Right ventricle myocardium inferior (tissue), 1 donor: ENCODE results near the gene TGFBR1. TPM values are rescaled to one million over a fixed set of nuclear protein-coding genes. Genes with fewer than 3 reads are reported as not detected.

Experiments used
- ATAC-seq: fragments of 200-7000 bp; cut with Tn5 transposase; one replicate; pipeline ENCODE4 v1.9.1; 2020; ENCODE audit warnings: mild to moderate bottlenecking, moderate library complexity
- DNase-seq: peaks from one replicate; pipeline ENCODE4 v3.0.0; 2021; ENCODE audit errors: missing footprints
- intact Hi-C: fragments of 100-400 bp; cut with DNase I; formaldehyde crosslinking; loops from one replicate; pipeline ENCODE4 v1.11.0; 2022
- long read RNA-seq: library from polyadenylated mRNA; unstranded; transcript quantifications from one replicate; pipeline ENCODE4 v2.0.0, GENCODE V29; 2021
- total RNA-seq: library from RNA; stranded (reverse); fragmentation: NEBNext Ultra II Directional; extraction: Animal tissue kit (Norgen Biotek cat#: 25700); gene quantifications from one replicate; pipeline ENCODE4 v1.2.1, GENCODE V29; 2021
- donor health status: DM: no; HTN: yes; CAD: no; lungs with severe emphysema.

The TGFBR1 gene
- 14.8 TPM for total RNA-seq
- long read RNA-seq, full-length matches to known transcripts = 10 of 10 reads
- long read RNA-seq, partial matches to known transcripts = 0 of 10 reads
- long read RNA-seq, other reads (novel, unspliced or antisense) = 0 of 10 reads

DNA sequence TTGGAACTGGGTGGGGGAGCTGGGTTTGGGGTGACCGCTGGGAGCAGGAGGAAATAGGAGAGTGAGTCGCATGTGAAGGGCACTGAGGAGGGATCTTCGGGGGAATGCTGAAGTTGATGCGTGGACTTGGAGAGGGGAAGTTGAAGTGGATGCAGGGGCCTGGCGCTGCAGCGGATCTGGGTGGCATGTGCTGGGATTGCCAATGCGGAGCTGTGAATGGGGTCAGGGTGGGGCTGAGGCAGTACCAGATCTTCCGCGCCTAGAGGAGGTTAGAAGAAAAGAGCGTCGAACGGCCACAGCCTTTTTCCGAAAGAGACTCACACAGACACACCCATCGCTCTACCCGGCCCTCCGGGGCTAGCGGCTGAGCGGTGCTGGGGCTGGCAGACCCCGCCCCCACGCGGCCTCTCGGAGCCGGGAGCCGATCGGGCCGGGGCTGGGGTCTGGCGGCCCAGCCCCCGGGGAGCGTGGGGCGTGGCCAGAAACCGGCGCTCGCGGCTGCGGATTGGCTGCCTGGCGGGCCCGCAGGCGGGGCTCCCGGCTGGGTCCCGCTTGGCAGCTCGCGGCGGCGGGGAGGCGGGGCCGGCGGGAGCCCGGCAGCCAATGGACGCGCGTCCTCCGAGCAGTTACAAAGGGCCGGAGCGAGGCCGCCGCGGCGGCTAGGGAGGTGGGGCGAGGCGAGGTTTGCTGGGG lies at the start of gene TGFBR1:
Gene TGFBR1 (plus strand): TSS at position 655 of the 693 bp plus-strand sequence. CDS start 93 bp downstream, outside the sequence.
- ATAC-seq (peak; percentile 95), DNase-seq (peak; percentile 97)
- intact Hi-C loops = no loop called here

- DNase-seq = no peak
- intact Hi-C loops = no loop called here
Measured at GRCh38 chr9:99055384-99055783, 49.5 kb upstream of the TGFBR1 start.

GRCh38 chr9:99056186-99056585 lies 48.7 kb upstream of the TGFBR1 start:
- intact Hi-C loops = no loop called here
- ATAC-seq (no peak), DNase-seq (no peak)

More at GRCh38 chr9:99055384-99055783, 49.5 kb upstream of the TGFBR1 start:
- no peak for ATAC-seq

DNA sequence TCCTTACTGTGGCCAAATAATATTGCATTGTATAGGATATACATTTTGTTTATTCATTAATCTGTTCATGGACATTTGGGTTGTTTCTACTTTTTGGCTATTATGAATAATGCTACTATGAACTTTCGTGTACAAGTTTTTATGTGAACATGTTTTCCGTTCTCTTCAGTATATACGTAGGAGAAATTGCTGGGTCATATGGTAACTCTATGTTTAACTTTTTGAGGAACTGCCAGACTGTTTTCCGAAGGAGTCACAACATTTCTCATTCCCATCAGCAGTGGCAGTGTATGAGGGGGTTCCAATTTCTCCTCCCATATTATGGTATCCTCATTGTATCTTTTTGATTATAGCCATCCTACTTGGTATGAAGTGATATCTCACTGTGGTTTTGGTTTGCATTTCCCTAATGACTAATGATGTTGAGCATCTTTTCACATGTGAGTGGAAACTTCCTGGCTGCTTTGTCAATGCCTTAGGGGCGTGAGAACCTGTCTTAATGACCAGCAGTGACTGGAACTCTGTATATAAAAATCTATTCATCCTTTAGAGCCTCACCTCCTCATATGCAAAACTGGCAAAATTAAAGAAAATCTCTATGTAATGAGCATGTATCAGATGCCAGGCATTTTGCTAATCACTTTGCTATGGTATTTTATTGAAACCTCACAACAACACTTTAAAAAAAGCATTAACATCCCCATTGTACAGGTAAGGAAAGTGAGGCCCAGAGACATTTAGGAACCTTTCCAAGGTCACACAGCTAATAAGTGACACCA lies 47.8 kb upstream of the TGFBR1 start:
- intact Hi-C loops = no loop called here
- DNase-seq (no peak), ATAC-seq (no peak)

DNA sequence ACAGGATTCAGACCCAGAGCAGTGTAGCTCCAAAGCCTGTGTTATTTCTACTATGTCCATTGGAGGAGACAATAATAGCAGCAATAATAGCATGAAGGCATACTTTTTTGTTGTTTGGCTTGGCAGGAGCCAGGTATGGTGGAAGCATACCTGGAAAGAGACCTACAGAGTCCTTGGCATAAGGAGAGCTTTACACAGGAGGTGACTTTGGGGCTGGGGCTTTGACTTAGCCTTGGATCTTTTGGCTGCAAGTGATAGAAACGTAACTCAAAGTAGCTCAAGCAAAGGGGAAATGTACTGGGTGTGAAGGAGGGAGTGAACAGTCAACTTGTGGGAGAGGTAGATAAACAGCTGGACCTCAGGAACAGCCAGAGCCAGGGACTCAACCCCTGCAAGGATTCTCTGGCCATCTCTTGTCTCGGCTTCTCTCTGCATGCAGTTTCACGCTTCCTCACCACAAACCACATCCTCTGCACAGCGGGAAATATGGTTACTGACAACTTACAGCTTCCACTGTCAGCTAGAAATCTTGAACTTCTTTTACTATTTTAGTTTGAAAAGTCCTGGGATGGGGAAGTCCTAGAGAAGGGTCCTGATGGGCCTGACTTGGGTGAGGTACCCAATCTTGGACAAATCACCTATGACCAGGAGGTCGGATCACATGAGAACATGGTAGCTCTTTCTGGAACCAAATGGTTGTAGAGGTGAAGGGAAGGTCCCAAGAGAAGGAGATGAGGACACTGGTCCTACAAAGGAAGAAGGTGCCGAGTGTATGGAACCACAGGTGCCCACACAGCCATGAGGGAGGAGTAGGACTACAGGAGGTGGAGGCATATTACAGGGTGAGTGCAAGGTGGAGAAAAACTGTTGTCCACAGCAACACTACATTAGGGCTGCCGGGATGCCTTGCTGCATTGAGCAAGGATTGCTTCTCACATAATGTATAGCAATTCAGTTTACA lies 47.0 kb upstream of the TGFBR1 start:
- intact Hi-C loops = no loop called here
- ATAC-seq = peak; percentile 60

GRCh38 chr9:99058964-99059921 lies 45.7 kb upstream of the TGFBR1 start:
- no peak for DNase-seq
- intact Hi-C loops = no loop called here
- peak; percentile 74 for ATAC-seq

More for the DNA sequence above, 47.0 kb upstream of the TGFBR1 start:
- no peak for DNase-seq

GRCh38 chr9:99060621-99061020 lies 44.3 kb upstream of the TGFBR1 start:
- ATAC-seq (no peak), DNase-seq (no peak)
- intact Hi-C loops = no loop called here

GRCh38 chr9:99062549-99062948 lies 42.4 kb upstream of the TGFBR1 start:
- DNase-seq = no peak
- no peak for ATAC-seq
- intact Hi-C loops = no loop called here

DNA sequence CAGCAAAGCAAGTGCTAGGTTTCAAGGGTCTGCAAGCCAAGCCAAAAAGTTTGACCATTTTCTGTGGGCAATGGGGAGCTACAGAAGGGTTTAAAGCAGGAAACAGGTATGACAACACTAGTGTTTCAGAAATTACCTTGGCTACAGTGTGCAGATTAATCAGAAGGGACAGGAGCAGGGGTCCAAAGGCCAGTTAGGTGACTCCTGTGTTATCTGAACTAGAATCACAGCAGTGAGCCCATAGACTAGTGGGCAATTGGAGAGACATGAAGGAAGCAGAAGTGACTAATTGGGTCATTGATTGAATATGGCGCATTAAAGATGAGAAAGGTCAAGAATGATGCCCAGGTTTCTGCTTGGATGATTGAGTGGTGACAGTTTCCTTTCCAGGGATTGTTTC lies 41.4 kb upstream of the TGFBR1 start:
- intact Hi-C loops = no loop called here
- ATAC-seq = no peak
- no peak for DNase-seq

GRCh38 chr9:99066571-99066970 lies 38.3 kb upstream of the TGFBR1 start:
- DNase-seq (no peak), ATAC-seq (no peak)
- intact Hi-C loops = no loop called here

DNA sequence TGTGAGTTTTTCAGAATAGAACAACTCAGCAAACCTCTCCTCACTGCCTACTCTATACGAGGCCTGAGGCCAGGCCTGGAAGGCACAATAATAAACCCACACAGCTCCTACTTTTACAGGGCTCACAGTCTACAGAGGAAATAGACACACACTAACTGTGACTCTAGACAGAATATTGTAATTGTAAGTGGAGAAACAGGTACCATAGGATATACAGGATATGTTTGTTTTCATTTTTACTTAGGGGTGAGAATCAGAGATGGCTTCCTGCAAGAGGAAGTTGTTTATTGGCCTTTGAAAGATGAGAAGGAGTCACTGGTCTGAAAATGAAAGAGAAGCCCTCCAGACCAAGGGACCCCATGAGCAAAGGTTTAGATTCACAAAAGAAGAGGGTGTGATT lies 35.8 kb upstream of the TGFBR1 start:
- no peak for ATAC-seq

GRCh38 chr9:99069546-99069945 lies 35.4 kb upstream of the TGFBR1 start:
- intact Hi-C loops = no loop called here
- DNase-seq = no peak
- no peak for ATAC-seq

More for the DNA sequence above, 35.8 kb upstream of the TGFBR1 start:
- no peak for DNase-seq
- intact Hi-C loops = no loop called here

GRCh38 chr9:99070681-99071080 lies 34.2 kb upstream of the TGFBR1 start:
- ATAC-seq (no peak), DNase-seq (no peak)
- intact Hi-C loops = no loop called here

GRCh38 chr9:99071313-99072039 lies 33.4 kb upstream of the TGFBR1 start:
- no peak for DNase-seq
- no peak for ATAC-seq
- intact Hi-C loops = no loop called here

GRCh38 chr9:99072040-99072394 lies 32.9 kb upstream of the TGFBR1 start:
- ATAC-seq = peak; percentile 29
- intact Hi-C loops = no loop called here
- DNase-seq = no peak

DNA sequence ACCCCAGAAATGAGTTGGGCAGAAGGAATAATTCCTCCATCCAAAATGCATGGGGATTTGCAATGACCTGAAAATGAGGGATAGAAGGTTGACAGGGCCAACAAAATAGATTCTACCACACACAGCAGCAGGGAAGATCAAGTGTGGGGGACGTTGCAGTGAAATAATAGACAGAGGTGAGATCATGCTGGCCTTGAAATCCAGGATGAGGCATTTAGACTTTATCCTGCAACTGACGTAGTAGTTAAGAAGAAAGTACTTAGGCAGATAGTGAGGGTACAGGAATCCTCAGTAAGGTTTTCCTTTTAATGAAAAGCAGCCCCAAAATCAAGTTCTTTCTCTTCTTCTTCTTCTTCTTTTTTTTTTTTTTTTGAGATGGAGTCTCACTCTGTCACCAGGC lies 31.6 kb upstream of the TGFBR1 start:
- no peak for ATAC-seq
- intact Hi-C loops = no loop called here

More for the DNA sequence above, 31.6 kb upstream of the TGFBR1 start:
- no peak for DNase-seq
